ENCODE results near the gene FAM53C. TPM values are rescaled to one million over a fixed set of nuclear protein-coding genes. Genes with fewer than 3 reads are reported as not detected.
"Not testable (repeated sequence)": the region's sequence is repeated elsewhere in the genome, so short reads cannot be mapped to it uniquely, and the experiment has no call there.

FAM53C gene
- total and polyA plus RNA-seq, 2 experiments from 2014 or later: 26.7 to 26.8 TPM

DNA sequence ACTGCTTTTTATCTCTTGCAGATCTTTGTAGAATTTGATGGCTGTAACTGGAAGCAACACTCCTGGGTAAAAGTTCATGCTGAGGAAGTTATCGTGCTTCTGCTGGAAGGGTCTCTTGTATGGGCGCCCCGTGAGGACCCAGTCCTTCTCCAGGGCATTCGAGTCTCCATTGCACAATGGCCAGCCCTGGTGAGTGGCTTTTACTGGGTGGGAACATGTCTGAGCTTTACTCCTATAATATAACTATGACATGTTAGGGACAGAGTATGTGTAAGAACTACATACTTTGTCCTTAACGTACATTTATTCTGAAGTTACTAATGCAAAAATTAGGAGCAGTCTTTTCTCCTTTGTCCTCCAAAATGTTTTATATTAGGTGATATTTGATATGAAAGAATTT lies 34.6 kb downstream of the FAM53C start:
- Histone ChIP-seq H3K79me2 (ENCODE audit: insufficient read depth) (peaks cover 60% of the 10 kb centered on the region), H3K9me3 (ENCODE audit: low read depth) (no peaks in the 10 kb centered on the region), H3K4me3 (no peak overlapping the region), H3K27ac (no peak overlapping the region), H3K9me2 (ENCODE audit: insufficient read depth) (no peaks in the 10 kb centered on the region), H4K20me1 (ENCODE audit: insufficient read depth) (0 out of 2 replicates have a peak, but pooled peaks cover 5% of the 10 kb centered on the region), H3K4me1 (ENCODE audit: insufficient read depth) (peaks cover 19% of the 10 kb centered on the region), H3K27me3 (replicated peaks; ENCODE audit: insufficient read depth) (no peaks in the 10 kb centered on the region), H2AFZ (no peak overlapping the region), H3F3A (ENCODE audit: insufficient read depth) (no peaks in the 10 kb centered on the region), H3K36me3 (ENCODE audit: low read depth) (no peaks in the 10 kb centered on the region; the same call in 1 of the 2 replicates), H3K4me2 (ENCODE audit: unreplicated experiment) (no peak overlapping the region), H3K9ac (no peak overlapping the region)
- in situ Hi-C loops (cut with MboI): no loop called here
- WGBS, 2 experiments (ENCODE audit: low coverage in 1 of 2, low lambda C conversion rate in 2 of 2, missing lambda C conversion rate in 2 of 2): 63 to 67% methylated on average over 5 of the region's 5 CpGs
- TF ChIP-seq EZH2 (IDR thresholded peaks at IDR 0.05; ENCODE audit: insufficient read depth, poor library complexity, severe bottlenecking): no peak
- no peak for TF ChIP-seq EZH2phosphoT487 (IDR thresholded peaks at IDR 0.05; ENCODE audit: insufficient read depth, low read depth)
- no peak for DNase-seq

DNA sequence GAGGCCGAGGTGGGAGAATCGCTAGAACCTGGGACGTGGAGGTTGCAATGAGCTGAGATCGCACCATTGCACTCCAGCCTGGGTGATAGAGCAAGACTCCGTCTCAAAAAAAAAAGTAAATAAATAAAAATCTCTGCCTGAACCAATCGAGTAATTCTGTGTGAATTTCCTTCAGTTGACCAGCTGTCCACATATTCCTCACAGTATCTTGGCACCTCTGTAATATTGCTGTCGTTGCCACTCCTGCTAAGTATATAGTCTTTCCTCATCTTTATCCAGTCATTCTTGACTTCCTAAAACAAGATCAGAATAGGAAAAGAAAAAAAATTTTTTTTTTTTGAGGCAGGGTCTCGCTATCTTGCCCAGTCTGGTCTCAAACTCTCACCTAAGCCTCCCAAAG lies 44.3 kb downstream of the FAM53C start:
- in situ Hi-C loops (cut with MboI): no loop called here
- Histone ChIP-seq H4K20me1 (ENCODE audit: insufficient read depth) (no peaks in the 10 kb centered on the region), H3K4me1 (ENCODE audit: insufficient read depth) (no peaks in the 10 kb centered on the region), H3K9me2 (ENCODE audit: insufficient read depth) (no peaks in the 10 kb centered on the region), H3K36me3 (ENCODE audit: low read depth) (peaks cover 46% of the 10 kb centered on the region), H3K27ac (no peak overlapping the region), H3F3A (ENCODE audit: insufficient read depth) (no peaks in the 10 kb centered on the region), H3K27me3 (replicated peaks; ENCODE audit: insufficient read depth) (no peaks in the 10 kb centered on the region), H3K4me3 (no peak overlapping the region), H3K9ac (no peak overlapping the region), H2AFZ (no peak overlapping the region), H3K79me2 (ENCODE audit: insufficient read depth) (no peaks in the 10 kb centered on the region), H3K9me3 (ENCODE audit: low read depth) (no peaks in the 10 kb centered on the region), H3K4me2 (ENCODE audit: unreplicated experiment) (no peak overlapping the region)
- WGBS, 2 experiments (ENCODE audit: low coverage in 1 of 2, low lambda C conversion rate in 2 of 2, missing lambda C conversion rate in 2 of 2): 91 to 93% methylated on average over 8 of the region's 8 CpGs
- no peak for DNase-seq
- TF ChIP-seq EZH2phosphoT487 (IDR thresholded peaks at IDR 0.05; ENCODE audit: insufficient read depth, low read depth): no peak
- no peak for TF ChIP-seq EZH2 (IDR thresholded peaks at IDR 0.05; ENCODE audit: insufficient read depth, poor library complexity, severe bottlenecking)

DNA sequence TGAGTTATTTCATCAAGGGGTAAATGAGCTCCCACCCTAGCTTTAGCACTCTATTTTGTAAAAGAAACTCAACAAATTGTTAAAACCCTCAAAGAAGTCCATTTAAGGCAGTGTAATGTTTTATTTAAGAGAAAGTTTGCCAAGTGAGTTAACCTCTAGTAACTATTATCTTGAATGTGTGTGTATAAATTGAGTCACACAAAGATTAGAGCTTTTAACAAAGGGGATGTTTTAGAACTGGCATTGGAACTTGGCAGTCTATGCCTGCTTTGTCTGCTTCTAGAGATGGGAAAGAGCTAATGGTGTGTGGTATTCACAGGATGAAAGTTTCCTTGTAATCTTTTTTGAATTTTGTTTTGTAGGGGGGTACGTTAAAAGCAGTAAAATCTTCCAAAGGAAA lies 47.6 kb downstream of the FAM53C start:
- Histone ChIP-seq H3K79me2 (ENCODE audit: insufficient read depth) (no peaks in the 10 kb centered on the region), H3K9ac (no peak overlapping the region), H3K27ac (no peak overlapping the region), H3K4me2 (ENCODE audit: unreplicated experiment) (no peak overlapping the region), H4K20me1 (ENCODE audit: insufficient read depth) (no peaks in the 10 kb centered on the region), H3K4me3 (no peak overlapping the region), H3F3A (ENCODE audit: insufficient read depth) (no peaks in the 10 kb centered on the region), H3K4me1 (ENCODE audit: insufficient read depth) (no peaks in the 10 kb centered on the region), H3K36me3 (ENCODE audit: low read depth) (peaks cover 38% of the 10 kb centered on the region), H3K9me3 (ENCODE audit: low read depth) (no peaks in the 10 kb centered on the region), H2AFZ (no peak overlapping the region), H3K27me3 (replicated peaks; ENCODE audit: insufficient read depth) (no peaks in the 10 kb centered on the region), H3K9me2 (ENCODE audit: insufficient read depth) (no peaks in the 10 kb centered on the region)
- WGBS, 2 experiments (ENCODE audit: low coverage in 1 of 2, low lambda C conversion rate in 2 of 2, missing lambda C conversion rate in 2 of 2): 97 to 100% methylated on average over 1 of the region's 1 CpG
- DNase-seq: no peak
- in situ Hi-C loops (cut with MboI): no loop called here
- TF ChIP-seq EZH2 (IDR thresholded peaks at IDR 0.05; ENCODE audit: insufficient read depth, poor library complexity, severe bottlenecking): no peak
- no peak for TF ChIP-seq EZH2phosphoT487 (IDR thresholded peaks at IDR 0.05; ENCODE audit: insufficient read depth, low read depth)

DNA sequence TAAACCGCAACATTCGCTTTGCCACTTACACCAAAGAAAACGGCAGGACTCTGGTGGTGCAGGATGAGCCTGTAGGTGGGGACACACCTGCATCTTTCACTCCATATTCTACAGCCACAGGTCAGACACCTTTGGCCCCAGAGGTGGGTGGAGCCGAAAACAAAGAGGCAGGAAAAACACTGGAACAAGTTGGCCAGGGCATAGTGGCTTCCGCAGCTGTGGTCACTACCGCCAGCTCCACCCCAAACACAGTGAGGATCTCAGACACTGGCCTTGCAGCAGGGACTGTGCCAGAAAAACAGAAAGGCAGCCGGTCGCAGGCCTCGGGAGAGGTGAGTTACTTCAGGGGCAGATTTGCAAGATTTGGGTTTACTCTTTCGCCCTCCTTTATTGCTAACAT lies 48.2 kb downstream of the FAM53C start:
- H2AFZ ChIP-seq: no peak overlapping the region
- DNase-seq: no peak
- peaks cover 33% of the 10 kb centered on the region for H3K36me3 ChIP-seq (ENCODE audit: low read depth)

DNA sequence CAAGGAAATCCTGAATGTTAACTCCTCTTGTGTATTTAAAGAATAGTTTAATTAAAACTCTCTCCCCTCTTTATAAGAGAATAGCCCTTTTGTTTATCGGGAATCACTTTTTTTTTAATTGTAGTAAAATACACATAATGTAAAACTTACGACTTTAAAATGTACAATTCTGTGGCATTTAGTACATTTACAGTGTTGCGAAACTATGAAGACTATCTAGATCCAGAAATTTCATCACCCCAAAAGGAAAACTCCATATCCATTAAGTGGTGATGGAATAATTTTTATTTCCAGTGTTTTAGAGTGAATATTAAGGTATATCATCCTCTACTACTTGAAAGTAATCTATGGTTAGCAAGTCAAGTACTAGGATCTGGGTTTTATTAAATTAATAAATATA lies 51.3 kb downstream of the FAM53C start:
- no peaks in the 10 kb centered on the region for H3K79me2 ChIP-seq (ENCODE audit: insufficient read depth)
- no peaks in the 10 kb centered on the region for H4K20me1 ChIP-seq (ENCODE audit: insufficient read depth)
- no peaks in the 10 kb centered on the region for H3K9me2 ChIP-seq (ENCODE audit: insufficient read depth)
- DNase-seq: peak; percentile 24
- H3K27ac ChIP-seq: no peak overlapping the region
- H2AFZ ChIP-seq: no peak overlapping the region
- H3K9ac ChIP-seq: no peak overlapping the region
- H3K36me3 ChIP-seq (ENCODE audit: low read depth): peaks cover 26% of the 10 kb centered on the region
- no peaks in the 10 kb centered on the region for H3K27me3 ChIP-seq (replicated peaks; ENCODE audit: insufficient read depth)
- H3K4me1 ChIP-seq (ENCODE audit: insufficient read depth): no peaks in the 10 kb centered on the region
- H3K9me3 ChIP-seq (ENCODE audit: low read depth): no peaks in the 10 kb centered on the region
- TF ChIP-seq EZH2 (IDR thresholded peaks at IDR 0.05; ENCODE audit: insufficient read depth, poor library complexity, severe bottlenecking): no peak
- no peak for TF ChIP-seq EZH2phosphoT487 (IDR thresholded peaks at IDR 0.05; ENCODE audit: insufficient read depth, low read depth)
- H3F3A ChIP-seq (ENCODE audit: insufficient read depth): no peaks in the 10 kb centered on the region
- no peak overlapping the region for H3K4me2 ChIP-seq (ENCODE audit: unreplicated experiment)
- H3K4me3 ChIP-seq: no peak overlapping the region
- WGBS, 2 experiments (ENCODE audit: low coverage in 1 of 2, low lambda C conversion rate in 2 of 2, missing lambda C conversion rate in 2 of 2): 96 to 97% methylated on average over 3 of the region's 3 CpGs
- in situ Hi-C loops (cut with MboI): no loop called here

More for the DNA sequence above, 48.2 kb downstream of the FAM53C start:
- Histone ChIP-seq H3K9me3 (ENCODE audit: low read depth) (no peaks in the 10 kb centered on the region), H3K27me3 (replicated peaks; ENCODE audit: insufficient read depth) (no peaks in the 10 kb centered on the region), H3K4me3 (no peak overlapping the region), H3K4me2 (ENCODE audit: unreplicated experiment) (no peak overlapping the region), H3K79me2 (ENCODE audit: insufficient read depth) (no peaks in the 10 kb centered on the region), H4K20me1 (ENCODE audit: insufficient read depth) (no peaks in the 10 kb centered on the region), H3K9me2 (ENCODE audit: insufficient read depth) (no peaks in the 10 kb centered on the region), H3K9ac (no peak overlapping the region), H3K4me1 (ENCODE audit: insufficient read depth) (no peaks in the 10 kb centered on the region), H3K27ac (no peak overlapping the region), H3F3A (ENCODE audit: insufficient read depth) (no peaks in the 10 kb centered on the region)
- TF ChIP-seq EZH2phosphoT487 (IDR thresholded peaks at IDR 0.05; ENCODE audit: insufficient read depth, low read depth): no peak
- TF ChIP-seq EZH2 (IDR thresholded peaks at IDR 0.05; ENCODE audit: insufficient read depth, poor library complexity, severe bottlenecking): no peak
- in situ Hi-C loops (cut with MboI): no loop called here
- WGBS, 2 experiments (ENCODE audit: low coverage in 1 of 2, low lambda C conversion rate in 2 of 2, missing lambda C conversion rate in 2 of 2): 93% methylated on average over 9 to 10 of the region's 10 CpGs

DNA sequence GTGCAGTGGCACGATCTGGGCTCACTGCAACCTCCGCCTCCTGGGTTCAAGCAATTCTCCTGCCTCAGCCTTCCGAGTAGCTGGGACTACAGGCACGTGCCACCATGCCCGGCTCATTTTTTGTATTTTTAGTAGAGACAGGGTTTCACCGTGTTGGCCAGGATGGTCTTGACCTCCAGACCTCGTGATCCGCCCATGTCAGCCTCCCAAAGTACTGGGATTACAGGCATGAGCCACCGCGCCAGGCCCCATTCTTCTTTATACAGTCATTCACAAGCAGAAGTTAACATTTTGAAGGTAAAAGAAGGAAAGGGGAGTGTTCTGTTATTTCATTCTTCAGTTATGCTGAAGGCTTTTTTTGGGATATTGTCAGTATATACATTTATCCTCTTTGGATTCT lies 51.8 kb downstream of the FAM53C start:
- DNase-seq; H3K79me2 ChIP-seq (ENCODE audit: insufficient read depth); H3K9me2 ChIP-seq (ENCODE audit: insufficient read depth); H3K4me1 ChIP-seq (ENCODE audit: insufficient read depth); H3K27me3 ChIP-seq (replicated peaks; ENCODE audit: insufficient read depth); H3K4me3 ChIP-seq; H4K20me1 ChIP-seq (ENCODE audit: insufficient read depth); H3K9ac ChIP-seq; H3K4me2 ChIP-seq (ENCODE audit: unreplicated experiment); H3K27ac ChIP-seq; H3K9me3 ChIP-seq (ENCODE audit: low read depth); in situ Hi-C loops (cut with MboI); H2AFZ ChIP-seq; H3F3A ChIP-seq (ENCODE audit: insufficient read depth): not testable (repeated sequence)
- H3K36me3 ChIP-seq (ENCODE audit: low read depth): peaks cover 26% of the 10 kb centered on the region
- 92 to 94% methylated on average over 10 of the region's 10 CpGs for WGBS, 2 experiments (ENCODE audit: low coverage in 1 of 2, low lambda C conversion rate in 2 of 2, missing lambda C conversion rate in 2 of 2)

Data from GM23248 (cell line).